ENCODE results near the gene CRMP1. TPM values are rescaled to one million over a fixed set of nuclear protein-coding genes. Genes with fewer than 3 reads are reported as not detected.

The CRMP1 gene
- total and polyA plus RNA-seq, 2 of the 4 experiments (the other 2 are of a cell fraction), result 4.1 to 7.4 TPM

- POLR2A ChIA-PET (ENCODE audit: unreplicated experiment), result no interaction called here
- Histone ChIP-seq H3K23ac (ENCODE audit: low read depth, low read length) (no peak overlapping the region), H4K20me1 (ENCODE audit: insufficient read depth, low read length) (peaks cover 28% of the 10 kb centered on the region), H2BK15ac (ENCODE audit: low read depth, low read length) (no peak overlapping the region), H3K4ac (ENCODE audit: low read depth, low read length) (no peak overlapping the region), H3K18ac (ENCODE audit: low read depth, low read length) (no peak overlapping the region), H2BK120ac (ENCODE audit: low read depth, low read length) (no peak overlapping the region), H3K36me3 (ENCODE audit: control insufficient read depth, insufficient read depth, low read length) (peaks cover 74% of the 10 kb centered on the region), H3K9me3 (ENCODE audit: control insufficient read depth, insufficient read depth, low read length) (no peaks in the 10 kb centered on the region), H2BK20ac (ENCODE audit: low read depth, low read length) (no peak overlapping the region), H2AK5ac (ENCODE audit: low read depth, low read length) (no peak overlapping the region), H2BK5ac (ENCODE audit: low read depth, low read length, poor library complexity, severe bottlenecking) (no peak overlapping the region), H3K4me1 (ENCODE audit: control insufficient read depth, insufficient read depth, low read length) (no peaks in the 10 kb centered on the region), H3K4me2 (ENCODE audit: low read depth, low read length) (no peak overlapping the region), H4K8ac (ENCODE audit: low read depth in 2 of 2, low read length in 2 of 2) (no peak overlapping the region), H3K27ac (ENCODE audit: insufficient read depth, low read length) (no peak overlapping the region), H3K27me3 (ENCODE audit: control insufficient read depth, insufficient read depth, low read length) (no peaks in the 10 kb centered on the region), H4K5ac (ENCODE audit: low read depth, low read length) (no peak overlapping the region), H2AK9ac (replicated peaks; ENCODE audit: low read depth, low read length, poor library complexity) (no peak overlapping the region), H3K9ac (ENCODE audit: low read depth, low read length) (no peak overlapping the region), H3K9me1 (ENCODE audit: insufficient read depth, low read length) (peaks cover 6% of the 10 kb centered on the region; the same call in 1 of the 2 replicates), H2AFZ (replicated peaks; ENCODE audit: low read length, poor library complexity) (no peak overlapping the region), H3K4me3 (ENCODE audit: insufficient read depth, low read depth, low read length) (no peak overlapping the region), H3K14ac (replicated peaks; ENCODE audit: low read depth, low read length) (no peak overlapping the region), H3K56ac (ENCODE audit: extremely low read depth, insufficient read depth, low read length) (no peak overlapping the region), H4K91ac (ENCODE audit: insufficient read depth, low read depth, low read length) (no peak overlapping the region), H3K79me1 (ENCODE audit: low read depth in 1 of 2, low read length in 2 of 2) (peaks cover 3 to 36% of the 10 kb centered on the region in 2 experiments; a peak in 3 of 4 replicates)
- dilution Hi-C loops (cut with HindIII; ENCODE audit: low sequenced_read_pairs, unreplicated experiment) (no loop called here), in situ Hi-C loops (cut with MboI; ENCODE audit: low sequenced_read_pairs) (no loop called here), intact Hi-C loops (cut with micrococcal nuclease) (loop anchor here (5.0 kb wide), 2 partner anchors 412 to 762 kb away; partner anchors contain the start of gene STK32B)
- WGBS, 2 experiments (ENCODE audit: extremely low coverage in 2 of 2, insufficient read length in 1 of 2), result 94% methylated on average over 6 of the region's 6 CpGs; no CpG with 5 or more reads in 1 of the 2 experiments
- DNase-seq (no peak), ATAC-seq (ENCODE audit: low read depth) (no peak)
- no peak for TF ChIP-seq BHLHE40 (IDR thresholded peaks at IDR 0.05; ENCODE audit: low read depth, low read length)
- TF ChIP-seq ELK1 (IDR thresholded peaks at IDR 0.05; ENCODE audit: borderline replicate concordance, low read depth, low read length), result no peak
- TF ChIP-seq FOS (IDR thresholded peaks at IDR 0.05; ENCODE audit: low read depth, low read length), result no peak
- TF ChIP-seq CEBPB (IDR thresholded peaks at IDR 0.05; ENCODE audit: low read depth, low read length), result no peak
- TF ChIP-seq SMC3 (IDR thresholded peaks at IDR 0.05; ENCODE audit: low read depth, low read length), result no peak
- TF ChIP-seq MXI1 (IDR thresholded peaks at IDR 0.05; ENCODE audit: borderline replicate concordance, low read depth, low read length), result no peak
- no peak for TF ChIP-seq RAD21 (IDR thresholded peaks at IDR 0.05; ENCODE audit: low read length)
- no peak for TF ChIP-seq RFX5 (IDR thresholded peaks at IDR 0.05; ENCODE audit: low read depth, low read length)
- no peak for TF ChIP-seq USF2 (IDR thresholded peaks at IDR 0.05; ENCODE audit: low read depth, low read length)
- no peak for TF ChIP-seq POLR2A (IDR thresholded peaks at IDR 0.05; ENCODE audit: low read depth, low read length)
- TF ChIP-seq RCOR1 (IDR thresholded peaks at IDR 0.05; ENCODE audit: insufficient replicate concordance, low read length), result no peak
- no peak for TF ChIP-seq CTCF (conservative IDR thresholded peaks at IDR 0.05; ENCODE audit: low read depth, low read length)
- no peak for TF ChIP-seq MAZ (IDR thresholded peaks at IDR 0.05; ENCODE audit: borderline replicate concordance, low read depth, low read length)
- TF ChIP-seq NFE2L2 (IDR thresholded peaks at IDR 0.05; ENCODE audit: low read depth, low read length), result no peak
- no peak for TF ChIP-seq MAFK (IDR thresholded peaks at IDR 0.05; ENCODE audit: low read depth, low read length)
- no peak for TF ChIP-seq CHD1 (IDR thresholded peaks at IDR 0.05; ENCODE audit: low read depth, low read length)
- CTCF ChIA-PET, result interaction anchor here (0.6 kb wide), 1 partner anchor 768 kb away, joined by 3 read pairs; no protein-coding TSS in a partner anchor
- no TSS peak for BruUV-seq (replicated peaks)
These were observed 78.5 kb downstream of the CRMP1 start for GRCh38 chr4:5814421-5814820.
